Measurements from ENCODE around the gene SLC9B2.

Gene SLC9B2

DNA sequence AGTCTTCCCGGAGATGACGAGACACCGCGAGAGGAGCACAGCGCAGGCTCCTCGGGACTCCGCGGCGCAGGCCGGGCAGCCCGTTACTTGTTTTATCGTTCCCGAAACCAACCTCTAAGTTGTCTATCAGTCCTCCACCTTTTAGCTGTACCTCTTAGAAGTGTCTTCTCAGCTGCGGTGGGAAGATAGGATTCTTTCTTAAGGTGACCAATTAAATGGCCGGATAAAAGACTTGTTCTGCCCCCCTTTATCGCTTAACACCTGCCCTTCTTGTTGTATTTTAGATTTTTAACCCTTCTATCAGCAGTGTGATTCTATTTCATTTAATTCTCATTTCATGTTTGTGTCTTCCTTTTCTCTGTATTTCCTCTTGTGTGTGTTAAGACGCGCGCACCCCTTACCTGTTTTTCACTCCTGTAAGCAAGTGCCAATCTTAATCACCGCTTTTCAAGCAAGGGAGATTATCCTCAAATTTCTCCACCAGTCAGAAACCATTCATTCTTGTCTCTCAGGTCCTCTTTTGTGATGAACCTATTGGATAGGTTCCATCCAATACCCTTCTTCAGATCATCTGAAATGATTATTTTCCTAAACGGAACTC is at the start of gene SLC9B2:
SLC9B2 (minus strand) TSS at position 15 of the 601 bp plus-strand sequence. CDS start 9,211 bp downstream, outside the sequence.
- Histone ChIP-seq H3K27ac (peak within 1 kb of the TSS; percentile 89), H3K27me3 (replicated peaks) (no peaks in the 10 kb centered on the region), H3K4me3 (ENCODE audit: low read depth, low read length) (peak within 1 kb of the TSS; percentile 78), H3K36me3 (replicated peaks) (no peaks in the 10 kb centered on the region)
- no peak for TF ChIP-seq CTCF (IDR thresholded peaks at IDR 0.05; ENCODE audit: low read depth, low read length, missing control alignments)
- in situ Hi-C loops (cut with HindIII; ENCODE audit: low pct_ligation_motif_present, low sequenced_read_pairs) = no loop called here
- peak; percentile 62 for DNase-seq

DNA sequence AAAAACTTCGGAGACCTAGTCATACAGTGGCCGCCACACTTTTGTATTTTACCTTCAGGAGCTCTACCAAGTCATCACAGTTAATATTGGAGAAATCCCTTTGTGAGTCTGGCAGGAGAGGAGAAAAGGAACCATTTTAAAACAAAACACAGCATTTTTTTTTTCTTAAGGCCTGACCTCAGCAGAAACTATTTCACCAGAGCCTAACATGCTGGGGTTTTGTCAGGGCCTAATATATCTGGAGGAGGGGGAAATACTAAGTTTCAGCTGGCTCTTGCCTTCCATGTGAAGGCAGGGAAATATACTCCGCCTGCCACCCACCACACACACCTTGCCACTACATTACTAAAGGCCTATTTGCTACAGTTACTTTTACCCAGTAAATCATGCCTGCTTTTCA is 49.6 kb upstream of the SLC9B2 start:
- no peak overlapping the region for H3K4me3 ChIP-seq (ENCODE audit: low read depth, low read length)
- in situ Hi-C loops (cut with HindIII; ENCODE audit: low pct_ligation_motif_present, low sequenced_read_pairs) = no loop called here
- H3K27me3 ChIP-seq (replicated peaks) = no peaks in the 10 kb centered on the region
- no peak for TF ChIP-seq CTCF (IDR thresholded peaks at IDR 0.05; ENCODE audit: low read depth, low read length, missing control alignments)
- no peak for DNase-seq
- H3K27ac ChIP-seq = no peak overlapping the region
- H3K36me3 ChIP-seq (replicated peaks) = no peaks in the 10 kb centered on the region

- Histone ChIP-seq H3K4me3 (ENCODE audit: low read depth, low read length) (no peak overlapping the region), H3K36me3 (replicated peaks) (no peaks in the 10 kb centered on the region), H3K27me3 (replicated peaks) (no peaks in the 10 kb centered on the region), H3K27ac (no peak overlapping the region)
- no peak for TF ChIP-seq CTCF (IDR thresholded peaks at IDR 0.05; ENCODE audit: low read depth, low read length, missing control alignments)
- in situ Hi-C loops (cut with HindIII; ENCODE audit: low pct_ligation_motif_present, low sequenced_read_pairs) = no loop called here
- no peak for DNase-seq
These were observed 46.6 kb upstream of the SLC9B2 start for GRCh38 chr4:103123114-103123513.

GRCh38 chr4:103118166-103118565 is 41.6 kb upstream of the SLC9B2 start:
- no peak overlapping the region for H3K27ac ChIP-seq
- TF ChIP-seq CTCF (IDR thresholded peaks at IDR 0.05; ENCODE audit: low read depth, low read length, missing control alignments) = no peak
- no peak overlapping the region for H3K4me3 ChIP-seq (ENCODE audit: low read depth, low read length)
- no peaks in the 10 kb centered on the region for H3K27me3 ChIP-seq (replicated peaks)
- in situ Hi-C loops (cut with HindIII; ENCODE audit: low pct_ligation_motif_present, low sequenced_read_pairs) = no loop called here
- no peak for DNase-seq
- H3K36me3 ChIP-seq (replicated peaks) = no peaks in the 10 kb centered on the region

GRCh38 chr4:103111598-103111997 is 35.0 kb upstream of the SLC9B2 start:
- in situ Hi-C loops (cut with HindIII; ENCODE audit: low pct_ligation_motif_present, low sequenced_read_pairs) = no loop called here
- no peak for DNase-seq
- Histone ChIP-seq H3K4me3 (ENCODE audit: low read depth, low read length) (no peak overlapping the region), H3K27ac (no peak overlapping the region), H3K36me3 (replicated peaks) (peaks cover 3% of the 10 kb centered on the region), H3K27me3 (replicated peaks) (no peaks in the 10 kb centered on the region)
- TF ChIP-seq CTCF (IDR thresholded peaks at IDR 0.05; ENCODE audit: low read depth, low read length, missing control alignments) = no peak

GRCh38 chr4:103108542-103108941 is 32.0 kb upstream of the SLC9B2 start:
- Histone ChIP-seq H3K27ac (no peak overlapping the region), H3K4me3 (ENCODE audit: low read depth, low read length) (no peak overlapping the region), H3K27me3 (replicated peaks) (no peaks in the 10 kb centered on the region), H3K36me3 (replicated peaks) (peaks cover 3% of the 10 kb centered on the region)
- no peak for DNase-seq
- no peak for TF ChIP-seq CTCF (IDR thresholded peaks at IDR 0.05; ENCODE audit: low read depth, low read length, missing control alignments)
- in situ Hi-C loops (cut with HindIII; ENCODE audit: low pct_ligation_motif_present, low sequenced_read_pairs) = no loop called here

Data from brain microvascular endothelial cell (primary cell).